ENCODE results near the gene ALDH6A1. TPM values are rescaled to one million over a fixed set of nuclear protein-coding genes. Genes with fewer than 3 reads are reported as not detected.

The ALDH6A1 gene
- total and polyA plus RNA-seq, 2 of the 8 experiments (the other 6 are each of a cell fraction or from before 2014, with no cell fraction given) = 12.1 to 28.7 TPM

GRCh38 chr14:74105381-74105780, 21.1 kb upstream of the ALDH6A1 start:
- no peak overlapping the region for H2AFZ ChIP-seq (ENCODE audit: low read length)
- CTCF ChIA-PET (ENCODE audit: partially characterized antibody) = interaction anchor here (0.7 kb wide), 2 partner anchors 23 to 169 kb away, joined by 3 read pairs; no protein-coding TSS in a partner anchor

More at GRCh38 chr14:74105381-74105780, 21.1 kb upstream of the ALDH6A1 start:
- H3K18ac ChIP-seq (ENCODE audit: extremely low read depth, low read length) = no peak overlapping the region
- DNase-seq (ENCODE audit: low read depth in 1 of 2, low spot score in 2 of 2) (no peak), FAIRE-seq (no peak)
- no peak overlapping the region for H3K27ac ChIP-seq (ENCODE audit: low read depth, low read length)
- H2BK20ac ChIP-seq (ENCODE audit: low read length) = no peak overlapping the region
- H3K23me2 ChIP-seq (ENCODE audit: low read depth, low read length) = no peaks in the 10 kb centered on the region
- H4K8ac ChIP-seq (ENCODE audit: extremely low read depth, insufficient read depth, low read length) = no peak overlapping the region
- H4K5ac ChIP-seq (ENCODE audit: insufficient read length, low read depth, low read length) = no peak overlapping the region
- no peak overlapping the region for H2BK120ac ChIP-seq (replicated peaks; ENCODE audit: low read depth, low read length)
- peaks cover 0 to 41% (median 12%) of the 10 kb centered on the region in 4 experiments; a peak in 6 of 8 replicates for H3K36me3 ChIP-seq (ENCODE audit: control insufficient read depth in 2 of 4, insufficient read depth in 4 of 4, low read length in 3 of 4)
- H3K79me1 ChIP-seq (ENCODE audit: low read depth, low read length) = no peaks in the 10 kb centered on the region
- no peak overlapping the region for H2BK15ac ChIP-seq (ENCODE audit: low read length)
- no peak overlapping the region for H3K9ac ChIP-seq (replicated peaks in 1 of 4; ENCODE audit: extremely low read depth in 1 of 4, low read depth in 3 of 4, low read length in 3 of 4)
- no peak overlapping the region for H2BK5ac ChIP-seq (ENCODE audit: low read depth, low read length)
- H3K23ac ChIP-seq (ENCODE audit: insufficient read length) = no peak overlapping the region
- H2AK5ac ChIP-seq (ENCODE audit: low read depth, low read length) = no peak overlapping the region
- H3K4ac ChIP-seq (replicated peaks; ENCODE audit: insufficient read length, low read depth, low read length) = no peak overlapping the region
- H3K9me3 ChIP-seq (ENCODE audit: insufficient read depth in 2 of 2, low read depth in 1 of 2, low read length in 1 of 2) = no peaks in the 10 kb centered on the region
- H3K14ac ChIP-seq (ENCODE audit: insufficient read length) = no peak overlapping the region
- H3K56ac ChIP-seq (replicated peaks; ENCODE audit: insufficient read length, low read depth, low read length) = no peak overlapping the region
- no peak overlapping the region for H3K4me2 ChIP-seq (ENCODE audit: insufficient read depth in 1 of 2, low read depth in 2 of 2, low read length in 2 of 2)
- 95% methylated on average over 2 of the region's 2 CpGs; no CpG with 5 or more reads in 1 of the 2 experiments for WGBS, 2 experiments (ENCODE audit: extremely low coverage in 1 of 2, insufficient coverage in 1 of 2, insufficient read length in 1 of 2, insufficient replicate concordance in 2 of 2, low coverage in 1 of 2, low lambda C conversion rate in 2 of 2, missing lambda C conversion rate in 1 of 2)
- peaks cover 1% of the 10 kb centered on the region in 2 experiments for H4K20me1 ChIP-seq (replicated peaks in 1 of 2; ENCODE audit: control insufficient read depth in 1 of 2, insufficient read depth in 2 of 2, low read length in 2 of 2)
- 0 out of 4 replicates have a peak, but pooled peaks cover 0 to 3% of the 10 kb centered on the region in 2 experiments for H3K79me2 ChIP-seq (ENCODE audit: control insufficient read depth in 1 of 2, insufficient read depth in 2 of 2, low read length in 2 of 2)
- TF ChIP-seq KDM4A (IDR thresholded peaks at IDR 0.05; ENCODE audit: low read depth, low read length, severe bottlenecking) (no peak), RBBP5 (IDR thresholded peaks at IDR 0.05; ENCODE audit: borderline replicate concordance, low read depth, low read length) (no peak), ZNF274 (IDR thresholded peaks at IDR 0.05; ENCODE audit: borderline replicate concordance, extremely low read depth, low read length) (no peak), POLR2AphosphoS5 (IDR thresholded peaks at IDR 0.05; ENCODE audit: low read depth, low read length) (no peak), MAX (IDR thresholded peaks at IDR 0.05) (no peak), POLR2A (IDR thresholded peaks at IDR 0.05; ENCODE audit: control extremely low read depth in 1 of 2, low read depth in 2 of 2, low read length in 2 of 2) (no peak), GABPA (IDR thresholded peaks at IDR 0.05; ENCODE audit: borderline replicate concordance, insufficient read depth, low read length) (no peak), JUND (IDR thresholded peaks at IDR 0.05; ENCODE audit: low read length) (no peak)
- TF ChIP-seq, protein P1, sequence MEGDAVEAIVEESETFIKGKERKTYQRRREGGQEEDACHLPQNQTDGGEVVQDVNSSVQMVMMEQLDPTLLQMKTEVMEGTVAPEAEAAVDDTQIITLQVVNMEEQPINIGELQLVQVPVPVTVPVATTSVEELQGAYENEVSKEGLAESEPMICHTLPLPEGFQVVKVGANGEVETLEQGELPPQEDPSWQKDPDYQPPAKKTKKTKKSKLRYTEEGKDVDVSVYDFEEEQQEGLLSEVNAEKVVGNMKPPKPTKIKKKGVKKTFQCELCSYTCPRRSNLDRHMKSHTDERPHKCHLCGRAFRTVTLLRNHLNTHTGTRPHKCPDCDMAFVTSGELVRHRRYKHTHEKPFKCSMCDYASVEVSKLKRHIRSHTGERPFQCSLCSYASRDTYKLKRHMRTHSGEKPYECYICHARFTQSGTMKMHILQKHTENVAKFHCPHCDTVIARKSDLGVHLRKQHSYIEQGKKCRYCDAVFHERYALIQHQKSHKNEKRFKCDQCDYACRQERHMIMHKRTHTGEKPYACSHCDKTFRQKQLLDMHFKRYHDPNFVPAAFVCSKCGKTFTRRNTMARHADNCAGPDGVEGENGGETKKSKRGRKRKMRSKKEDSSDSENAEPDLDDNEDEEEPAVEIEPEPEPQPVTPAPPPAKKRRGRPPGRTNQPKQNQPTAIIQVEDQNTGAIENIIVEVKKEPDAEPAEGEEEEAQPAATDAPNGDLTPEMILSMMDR (IDR thresholded peaks at IDR 0.05; ENCODE audit: control extremely low read depth in 1 of 3, insufficient read depth in 1 of 3, low read depth in 1 of 3, low read length in 3 of 3) = no peak
- POLR2A ChIA-PET (ENCODE audit: partially characterized antibody) = no interaction called here
- H2BK12ac ChIP-seq (ENCODE audit: low read depth, low read length) = no peak overlapping the region
- H3K27me3 ChIP-seq (replicated peaks in 1 of 4; ENCODE audit: control insufficient read depth in 3 of 4, extremely low read depth in 1 of 4, insufficient read depth in 3 of 4, low read length in 3 of 4) = no peaks in the 10 kb centered on the region
- H4K91ac ChIP-seq (replicated peaks; ENCODE audit: insufficient read length, low read length) = no peak overlapping the region
- H3K4me3 ChIP-seq (ENCODE audit: extremely low read depth in 1 of 4, insufficient read depth in 2 of 4, low read depth in 3 of 4, low read length in 4 of 4) = no peak overlapping the region
- no peaks in the 10 kb centered on the region for H3K4me1 ChIP-seq (replicated peaks in 1 of 4; ENCODE audit: control insufficient read depth in 3 of 4, insufficient read depth in 4 of 4, low read length in 3 of 4)
